Ovary (tissue), 3 donors: ENCODE results near the gene FAM236C.
"Not testable (repeated sequence)": the region's sequence is repeated elsewhere in the genome, so short reads cannot be mapped to it uniquely, and the experiment has no call there.

ENCODE experiments used
- CTCF ChIP-seq, 3 donors: fragments of 450-650 bp in 2 of 3; fragments of 200-600 bp in 1 of 3; IDR thresholded peaks; one replicate each; pipeline versions ENCODE4 v1.5.1 to v1.8.0; 2016 to 2022; ENCODE audit warnings: antibody characterized with exemption in 3 of 3, mild to moderate bottlenecking in 1 of 3
- POLR2A ChIP-seq: fragments of 450-650 bp; IDR thresholded peaks from one replicate; pipeline ENCODE4 v1.6.1; 2017; ENCODE audit warnings: antibody characterized with exemption, mild to moderate bottlenecking, moderate library complexity
- donor health status: DM: no; HTN: no; CAD: no.

GRCh38 chrX:72932283-72932682, 19.9 kb downstream of the FAM236C start:
- not testable (repeated sequence) for TF ChIP-seq CTCF (IDR thresholded peaks at IDR 0.05); POLR2A
